ENCODE results near the gene ACSS1.
"Not testable (repeated sequence)": the region's sequence is repeated elsewhere in the genome, so short reads cannot be mapped to it uniquely, and the experiment has no call there.

Gene ACSS1

GRCh38 chr20:25008388-25009217, 49.3 kb downstream of the ACSS1 start:
- DNase-seq: no peak

- DNase-seq: no peak
Measured at GRCh38 chr20:25007491-25008305, 50.2 kb downstream of the ACSS1 start.

- DNase-seq: no peak
Measured at GRCh38 chr20:25006431-25007167, 51.3 kb downstream of the ACSS1 start.

- DNase-seq: no peak
Measured at GRCh38 chr20:25005661-25006060, 52.3 kb downstream of the ACSS1 start.

GRCh38 chr20:25005220-25005619, 52.7 kb downstream of the ACSS1 start:
- DNase-seq: no peak

GRCh38 chr20:25003002-25003401, 54.9 kb downstream of the ACSS1 start:
- no peak for DNase-seq

- not testable (repeated sequence) for DNase-seq
Measured at GRCh38 chr20:25001323-25001722, 56.6 kb downstream of the ACSS1 start.

- DNase-seq: no peak
Measured at GRCh38 chr20:25000268-25000801, 57.6 kb downstream of the ACSS1 start.

- no peak for DNase-seq
Measured at GRCh38 chr20:24999568-24999967, 58.4 kb downstream of the ACSS1 start.

GRCh38 chr20:24998631-24999445, 59.1 kb downstream of the ACSS1 start:
- no peak for DNase-seq

GRCh38 chr20:24998121-24998520, 59.8 kb downstream of the ACSS1 start:
- DNase-seq: no peak

GRCh38 chr20:24996449-24997377, 61.2 kb downstream of the ACSS1 start:
- no peak for DNase-seq

GRCh38 chr20:24995741-24996448, 62.0 kb downstream of the ACSS1 start:
- no peak for DNase-seq

- DNase-seq: peak; percentile 37
Measured at GRCh38 chr20:24994470-24995368, 63.2 kb downstream of the ACSS1 start.

- no peak for DNase-seq
Measured at GRCh38 chr20:24994186-24994465, 63.8 kb downstream of the ACSS1 start.

- no peak for DNase-seq
Measured at GRCh38 chr20:24993337-24994185, 64.4 kb downstream of the ACSS1 start.

GRCh38 chr20:24992487-24993205, 65.3 kb downstream of the ACSS1 start, which contains the start of gene APMAP:
Gene APMAP (minus strand): TSS chr20:24992751. CDS start chr20:24992688, 63 bp downstream.
- peak; percentile 92 for DNase-seq
